Measurements from ENCODE around the gene TXLNG. TPM values are rescaled to one million over a fixed set of nuclear protein-coding genes. Genes with fewer than 3 reads are reported as not detected.

Gene TXLNG
- total RNA-seq, 1 experiment from 2014 or later = 10.2 TPM

DNA sequence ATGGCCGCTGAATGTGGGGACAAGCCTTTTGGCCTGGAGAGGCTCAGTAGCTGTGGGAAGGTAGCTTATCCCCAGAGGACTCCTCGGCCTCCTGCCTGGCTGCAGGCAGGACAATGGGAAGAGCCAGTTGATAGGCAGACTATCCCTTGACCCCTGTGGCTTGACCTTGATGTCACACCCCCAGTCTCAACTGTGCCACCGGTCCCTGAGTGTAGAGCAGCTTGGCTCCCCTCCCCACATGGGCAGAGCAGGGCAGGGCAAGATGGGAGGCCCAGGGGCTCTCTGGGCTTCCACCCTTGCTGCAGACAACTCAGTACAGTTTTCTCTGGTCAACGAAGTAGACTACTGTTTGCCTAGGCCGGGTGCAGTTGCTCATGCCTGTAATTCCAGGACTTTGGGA, 41.2 kb upstream of the TXLNG start:
- Histone ChIP-seq H3K4me3 (ENCODE audit: low read depth in 2 of 2, low read length in 2 of 2) (no peak overlapping the region), H3K27me3 (ENCODE audit: control insufficient read depth, insufficient read depth, low read length) (no peaks in the 10 kb centered on the region), H3K36me3 (ENCODE audit: control insufficient read depth, insufficient read depth, low read length) (0 out of 2 replicates have a peak, but pooled peaks cover 2% of the 10 kb centered on the region), H3K4me1 (ENCODE audit: control insufficient read depth, insufficient read depth, low read length) (no peaks in the 10 kb centered on the region), H3K9me3 (ENCODE audit: control insufficient read depth, insufficient read depth, low read depth, low read length) (no peaks in the 10 kb centered on the region), H3K27ac (ENCODE audit: low read length) (no peak overlapping the region)
- in situ Hi-C loops (cut with HindIII; ENCODE audit: low pct_unique_long_range_greater_than_20kb, low sequenced_read_pairs) (no loop called here), intact Hi-C loops (cut with micrococcal nuclease; ENCODE audit: unreplicated experiment) (no loop called here)
- BruUV-seq (replicated peaks) = no TSS peak
- POLR2A ChIA-PET = no interaction called here
- ATAC-seq (no peak), DNase-seq (ENCODE audit: low read depth, low spot score) (no peak)
- no peak for TF ChIP-seq POLR2AphosphoS5 (IDR thresholded peaks at IDR 0.05; ENCODE audit: low read depth, low read length)
- no peak for TF ChIP-seq REST (IDR thresholded peaks at IDR 0.05; ENCODE audit: insufficient read depth in 1 of 2, low read depth in 2 of 2, low read length in 1 of 2)
- TF ChIP-seq SIN3A (IDR thresholded peaks at IDR 0.05; ENCODE audit: borderline replicate concordance, insufficient read depth, low read depth, low read length) = no peak
- TF ChIP-seq TCF7L2 (IDR thresholded peaks at IDR 0.05; ENCODE audit: low read depth, low read length) = no peak
- no peak for TF ChIP-seq CTCF (IDR thresholded peaks at IDR 0.05)
- CTCF ChIA-PET = no interaction called here

GRCh38 chrX:16745659-16746058, 40.6 kb upstream of the TXLNG start:
- DNase-seq (ENCODE audit: low read depth, low spot score) = no peak
- CTCF ChIA-PET = no interaction called here
- no peak for TF ChIP-seq CTCF (IDR thresholded peaks at IDR 0.05)
- TF ChIP-seq SIN3A (IDR thresholded peaks at IDR 0.05; ENCODE audit: borderline replicate concordance, insufficient read depth, low read depth, low read length) = no peak
- TF ChIP-seq REST (IDR thresholded peaks at IDR 0.05; ENCODE audit: insufficient read depth in 1 of 2, low read depth in 2 of 2, low read length in 1 of 2) = no peak
- no peak for TF ChIP-seq POLR2AphosphoS5 (IDR thresholded peaks at IDR 0.05; ENCODE audit: low read depth, low read length)
- no peak for TF ChIP-seq TCF7L2 (IDR thresholded peaks at IDR 0.05; ENCODE audit: low read depth, low read length)
- no peak for ATAC-seq
- in situ Hi-C loops (cut with HindIII; ENCODE audit: low pct_unique_long_range_greater_than_20kb, low sequenced_read_pairs) (no loop called here), intact Hi-C loops (cut with micrococcal nuclease; ENCODE audit: unreplicated experiment) (no loop called here)
- POLR2A ChIA-PET = no interaction called here
- Histone ChIP-seq H3K4me1 (ENCODE audit: control insufficient read depth, insufficient read depth, low read length) (no peaks in the 10 kb centered on the region), H3K36me3 (ENCODE audit: control insufficient read depth, insufficient read depth, low read length) (0 out of 2 replicates have a peak, but pooled peaks cover 2% of the 10 kb centered on the region), H3K27me3 (ENCODE audit: control insufficient read depth, insufficient read depth, low read length) (no peaks in the 10 kb centered on the region), H3K4me3 (ENCODE audit: low read depth in 2 of 2, low read length in 2 of 2) (no peak overlapping the region), H3K27ac (ENCODE audit: low read length) (no peak overlapping the region), H3K9me3 (ENCODE audit: control insufficient read depth, insufficient read depth, low read depth, low read length) (no peaks in the 10 kb centered on the region)
- no TSS peak for BruUV-seq (replicated peaks)

All from Panc1 (cell line).